OCI-LY3 (cell line): ENCODE data around the gene TAS1R1.

Source experiments
- EZH2phosphoT487 ChIP-seq: fragments of 200-600 bp; shearing (Covaris generic); IDR thresholded peaks from 2 replicates; pipeline ENCODE4 v1.6.1; 2018; ENCODE audit warnings: antibody characterized with exemption, mixed run types, low read depth
- TF ChIP-seq, protein P1 (sequence below): fragments of 200-600, 300-600 bp; sonication (generic); IDR thresholded peaks from 2 replicates; pipeline ENCODE4 v1.5.1; 2014; ENCODE audit warnings: antibody characterized with exemption, low read length, low read depth

DNA sequence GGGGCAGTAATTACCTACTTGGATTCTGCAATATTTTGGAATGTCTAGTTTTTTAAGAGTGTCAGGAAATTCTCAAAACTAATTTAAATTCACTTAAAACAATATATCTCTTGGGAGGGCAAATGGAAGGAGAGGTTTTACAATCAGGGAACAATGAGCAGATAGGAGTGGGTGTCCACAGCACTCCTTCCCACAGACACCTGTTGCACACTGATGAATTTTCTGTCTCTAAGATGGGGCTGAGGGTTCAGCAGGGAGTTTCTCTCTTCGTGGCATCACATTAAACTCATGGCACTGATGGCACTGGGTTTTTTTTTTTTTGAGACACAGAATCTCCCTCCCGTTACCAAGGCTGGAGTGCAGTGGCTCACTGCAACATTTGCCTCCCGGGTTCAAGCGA, 63.9 kb downstream of the TAS1R1 start:
- TF ChIP-seq, protein P1, sequence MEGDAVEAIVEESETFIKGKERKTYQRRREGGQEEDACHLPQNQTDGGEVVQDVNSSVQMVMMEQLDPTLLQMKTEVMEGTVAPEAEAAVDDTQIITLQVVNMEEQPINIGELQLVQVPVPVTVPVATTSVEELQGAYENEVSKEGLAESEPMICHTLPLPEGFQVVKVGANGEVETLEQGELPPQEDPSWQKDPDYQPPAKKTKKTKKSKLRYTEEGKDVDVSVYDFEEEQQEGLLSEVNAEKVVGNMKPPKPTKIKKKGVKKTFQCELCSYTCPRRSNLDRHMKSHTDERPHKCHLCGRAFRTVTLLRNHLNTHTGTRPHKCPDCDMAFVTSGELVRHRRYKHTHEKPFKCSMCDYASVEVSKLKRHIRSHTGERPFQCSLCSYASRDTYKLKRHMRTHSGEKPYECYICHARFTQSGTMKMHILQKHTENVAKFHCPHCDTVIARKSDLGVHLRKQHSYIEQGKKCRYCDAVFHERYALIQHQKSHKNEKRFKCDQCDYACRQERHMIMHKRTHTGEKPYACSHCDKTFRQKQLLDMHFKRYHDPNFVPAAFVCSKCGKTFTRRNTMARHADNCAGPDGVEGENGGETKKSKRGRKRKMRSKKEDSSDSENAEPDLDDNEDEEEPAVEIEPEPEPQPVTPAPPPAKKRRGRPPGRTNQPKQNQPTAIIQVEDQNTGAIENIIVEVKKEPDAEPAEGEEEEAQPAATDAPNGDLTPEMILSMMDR = no peak
- no peak for TF ChIP-seq EZH2phosphoT487
